SH-SY5Y (cell line): ENCODE measurements around the gene DAPK1.

ENCODE experiments used
- GATA2 ChIP-seq: IDR thresholded peaks from 2 replicates; pipeline ENCODE4 v1.6.1; 2011; ENCODE audit warnings: mild to moderate bottlenecking, low read depth, low read length
- GATA3 ChIP-seq: IDR thresholded peaks from 2 replicates; pipeline ENCODE4 v1.6.1; 2011; ENCODE audit warnings: low read depth, mild to moderate bottlenecking, low read length, moderate library complexity

Gene DAPK1

GRCh38 chr9:87573841-87574342 lies 76.2 kb downstream of the DAPK1 start:
- TF ChIP-seq GATA2 (no peak), GATA3 (no peak)

GRCh38 chr9:87577746-87578145 lies 80.1 kb downstream of the DAPK1 start:
- no peak for TF ChIP-seq GATA2
- TF ChIP-seq GATA3, result no peak

- peak; percentile 56 for TF ChIP-seq GATA2
- TF ChIP-seq GATA3, result no peak
Observed at GRCh38 chr9:87578625-87579024, 81.0 kb downstream of the DAPK1 start.

GRCh38 chr9:87579781-87580541 lies 82.3 kb downstream of the DAPK1 start:
- TF ChIP-seq GATA3, result no peak
- TF ChIP-seq GATA2, result no peak

GRCh38 chr9:87580941-87581438 lies 83.3 kb downstream of the DAPK1 start:
- TF ChIP-seq GATA3 (no peak), GATA2 (no peak)

- TF ChIP-seq GATA3, result no peak
- TF ChIP-seq GATA2, result no peak
Observed at GRCh38 chr9:87581513-87581912, 83.8 kb downstream of the DAPK1 start.

GRCh38 chr9:87581949-87582637 lies 84.4 kb downstream of the DAPK1 start:
- TF ChIP-seq GATA3 (no peak), GATA2 (no peak)

- TF ChIP-seq GATA3 (no peak), GATA2 (no peak)
Observed at GRCh38 chr9:87584326-87584725, 86.7 kb downstream of the DAPK1 start.

- no peak for TF ChIP-seq GATA3
- no peak for TF ChIP-seq GATA2
Observed at GRCh38 chr9:87585123-87585855, 87.6 kb downstream of the DAPK1 start.

- TF ChIP-seq GATA3 (no peak), GATA2 (no peak)
Observed at GRCh38 chr9:87586731-87587355, 89.2 kb downstream of the DAPK1 start.

- TF ChIP-seq GATA2 (no peak), GATA3 (no peak)
Observed at GRCh38 chr9:87587356-87587745, 89.7 kb downstream of the DAPK1 start.

GRCh38 chr9:87587864-87588263 lies 90.2 kb downstream of the DAPK1 start:
- no peak for TF ChIP-seq GATA2
- no peak for TF ChIP-seq GATA3

GRCh38 chr9:87588339-87588738 lies 90.7 kb downstream of the DAPK1 start:
- TF ChIP-seq GATA3 (no peak), GATA2 (peak; percentile 67)

GRCh38 chr9:87590996-87591395 lies 93.3 kb downstream of the DAPK1 start:
- TF ChIP-seq GATA3, result no peak
- TF ChIP-seq GATA2, result no peak
